Lower lobe of right lung (tissue), 2 donors: Measurements from ENCODE around the gene PHF21B. TPM values are rescaled to one million over a fixed set of nuclear protein-coding genes. Genes with fewer than 3 reads are reported as not detected.

Experiments
- ATAC-seq, 2 donors: fragments of 200-7000 bp; cut with Tn5 transposase; one replicate each; pipeline ENCODE4 v1.9.1; 2020 to 2022; ENCODE audit warnings: mild to moderate bottlenecking in 2 of 2, moderate library complexity in 2 of 2
- DNase-seq: peaks from one replicate; pipeline ENCODE4 v3.0.0-alpha.2; 2020
- H3K27ac ChIP-seq: fragments of 200-600 bp; one replicate; pipeline ENCODE4 v1.8.0; 2022
- H3K27me3 ChIP-seq: fragments of 200-600 bp; one replicate; pipeline ENCODE4 v1.8.0; 2022; ENCODE audit warnings: low read depth
- H3K36me3 ChIP-seq: fragments of 200-600 bp; one replicate; pipeline ENCODE4 v1.8.0; 2022; ENCODE audit warnings: mild to moderate bottlenecking
- H3K4me1 ChIP-seq: fragments of 200-600 bp; one replicate; pipeline ENCODE4 v1.8.0; 2022
- H3K4me3 ChIP-seq: fragments of 200-600 bp; one replicate; pipeline ENCODE4 v1.8.0; 2022; ENCODE audit warnings: mild to moderate bottlenecking
- H3K9me3 ChIP-seq: fragments of 200-600 bp; one replicate; pipeline ENCODE4 v1.8.0; 2022
- CTCF ChIP-seq: fragments of 200-600 bp; IDR thresholded peaks from one replicate; pipeline ENCODE4 v1.8.0; 2022; ENCODE audit warnings: antibody characterized with exemption, mild to moderate bottlenecking
- intact Hi-C: fragments of 100-400 bp; cut with DNase I; formaldehyde crosslinking; loops from one replicate; pipeline ENCODE4 v1.11.0; 2022
- total RNA-seq: library from RNA; stranded (reverse); fragmentation: NEBNext Ultra II Directional; extraction: Animal tissue kit (Norgen Biotek cat#: 25700); gene quantifications from one replicate; pipeline ENCODE4 v1.2.1, GENCODE V29; 2021
- donor health status: DM: no; HTN: yes; CAD: no; lungs with severe emphysema.

PHF21B gene
- total RNA-seq, 1 donor from 2014 or later, result not detected

GRCh38 chr22:44930711-44931035 lies 79.1 kb downstream of the PHF21B start:
- no peaks in the 10 kb centered on the region for H3K36me3 ChIP-seq
- no peaks in the 10 kb centered on the region for H3K9me3 ChIP-seq
- DNase-seq (no peak), ATAC-seq (no peak)
- H3K4me1 ChIP-seq, result no peaks in the 10 kb centered on the region
- H3K27me3 ChIP-seq, result peaks cover 3% of the 10 kb centered on the region
- intact Hi-C loops, result no loop called here
- no peak overlapping the region for H3K27ac ChIP-seq
- H3K4me3 ChIP-seq, result no peak overlapping the region
- no peak for TF ChIP-seq CTCF

GRCh38 chr22:44930016-44930710 lies 79.6 kb downstream of the PHF21B start:
- H3K9me3 ChIP-seq, result no peaks in the 10 kb centered on the region
- H3K27me3 ChIP-seq, result peaks cover 3% of the 10 kb centered on the region
- DNase-seq, result no peak
- no peak for TF ChIP-seq CTCF
- no peaks in the 10 kb centered on the region for H3K4me1 ChIP-seq
- no peaks in the 10 kb centered on the region for H3K36me3 ChIP-seq
- H3K4me3 ChIP-seq, result no peak overlapping the region
- intact Hi-C loops, result no loop called here
- no peak overlapping the region for H3K27ac ChIP-seq
- ATAC-seq, result no peak

- no peaks in the 10 kb centered on the region for H3K4me1 ChIP-seq
- peaks cover 3% of the 10 kb centered on the region for H3K27me3 ChIP-seq
- DNase-seq (no peak), ATAC-seq (no peak)
- no peak for TF ChIP-seq CTCF
- H3K9me3 ChIP-seq, result no peaks in the 10 kb centered on the region
- H3K36me3 ChIP-seq, result no peaks in the 10 kb centered on the region
- H3K4me3 ChIP-seq, result no peak overlapping the region
- intact Hi-C loops, result no loop called here
- H3K27ac ChIP-seq, result no peak overlapping the region
These were observed 80.3 kb downstream of the PHF21B start for GRCh38 chr22:44929359-44930015.

- TF ChIP-seq CTCF, result no peak
- Histone ChIP-seq H3K9me3 (no peaks in the 10 kb centered on the region), H3K27me3 (peaks cover 3% of the 10 kb centered on the region), H3K36me3 (no peaks in the 10 kb centered on the region), H3K4me1 (no peaks in the 10 kb centered on the region), H3K27ac (no peak overlapping the region), H3K4me3 (no peak overlapping the region)
- DNase-seq (peak; percentile 32), ATAC-seq (no peak)
- intact Hi-C loops, result no loop called here
These were observed 81.0 kb downstream of the PHF21B start for GRCh38 chr22:44928711-44929358.

GRCh38 chr22:44928136-44928463 lies 81.7 kb downstream of the PHF21B start:
- Histone ChIP-seq H3K9me3 (no peaks in the 10 kb centered on the region), H3K27me3 (peaks cover 3% of the 10 kb centered on the region), H3K4me3 (no peak overlapping the region), H3K4me1 (no peaks in the 10 kb centered on the region), H3K36me3 (no peaks in the 10 kb centered on the region), H3K27ac (no peak overlapping the region)
- no peak for TF ChIP-seq CTCF
- peak; percentile 33 for DNase-seq
- intact Hi-C loops, result no loop called here
- ATAC-seq, result no peak
